ENCODE measurements around the gene SCFD2. TPM values are rescaled to one million over a fixed set of nuclear protein-coding genes. Genes with fewer than 3 reads are reported as not detected.

The SCFD2 gene
- total RNA-seq, 1 experiment from 2014 or later, result 19.2 TPM

DNA sequence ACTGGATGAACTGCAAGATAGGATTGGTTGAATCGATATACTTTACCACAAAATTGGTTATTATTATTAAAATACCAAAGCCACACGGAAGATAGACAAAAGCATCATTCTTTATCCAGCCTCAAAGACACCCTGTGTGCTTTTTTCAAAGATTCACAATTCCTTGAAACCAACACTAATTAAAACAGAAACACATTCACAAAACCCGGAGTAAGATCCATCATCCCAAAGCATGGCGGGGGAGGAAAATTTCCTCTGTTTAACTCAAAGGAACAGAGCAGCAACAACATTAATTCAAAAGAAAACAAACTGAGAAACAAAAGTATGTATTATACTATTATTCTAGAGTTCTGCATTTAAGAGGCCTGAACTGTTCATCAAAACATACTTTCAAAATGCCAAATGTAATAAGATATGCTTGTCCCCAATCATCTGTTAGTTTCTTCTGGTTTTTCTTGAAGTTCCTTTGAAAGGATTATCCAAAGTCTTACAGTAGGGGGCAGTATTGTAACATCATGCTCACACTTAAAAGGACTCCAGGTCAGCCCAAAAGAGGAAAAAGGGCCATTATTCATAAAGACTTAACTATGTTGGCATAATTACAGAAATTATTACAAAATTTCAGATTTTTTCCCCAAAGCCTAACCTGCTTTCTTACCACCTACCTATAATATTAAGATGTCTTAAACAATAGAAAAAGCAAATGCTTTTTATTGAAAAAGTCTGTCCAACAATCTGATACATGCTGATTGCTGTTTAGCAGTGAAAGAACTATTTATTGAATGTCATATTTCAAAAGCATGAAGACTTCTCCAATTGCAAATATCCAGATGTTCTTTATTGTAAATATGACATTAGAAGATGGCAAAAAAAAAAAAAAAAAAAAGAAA, 168.7 kb downstream of the SCFD2 start:
- H3K4me1 Mint-ChIP-seq (ENCODE audit: insufficient read depth, unreplicated experiment), result no peaks in the 10 kb centered on the region
- no peak overlapping the region for H3K4me3 Mint-ChIP-seq (ENCODE audit: unreplicated experiment)
- H3K27me3 Mint-ChIP-seq (ENCODE audit: insufficient read depth, unreplicated experiment), result no peaks in the 10 kb centered on the region
- H3K9me3 Mint-ChIP-seq (ENCODE audit: unreplicated experiment), result no peaks in the 10 kb centered on the region
- ChIA-PET POLR2A (interaction anchor here (0.6 to 1.4 kb wide), 3 partner anchors 9 to 1097 kb away, joined by 3 read pairs; no protein-coding TSS in a partner anchor), CTCF (interaction anchor here (0.6 to 2.8 kb wide), 20 partner anchors 10 to 1093 kb away, joined by 3 to 15 read pairs (median 3); no protein-coding TSS in a partner anchor)
- TF ChIP-seq, protein P1, sequence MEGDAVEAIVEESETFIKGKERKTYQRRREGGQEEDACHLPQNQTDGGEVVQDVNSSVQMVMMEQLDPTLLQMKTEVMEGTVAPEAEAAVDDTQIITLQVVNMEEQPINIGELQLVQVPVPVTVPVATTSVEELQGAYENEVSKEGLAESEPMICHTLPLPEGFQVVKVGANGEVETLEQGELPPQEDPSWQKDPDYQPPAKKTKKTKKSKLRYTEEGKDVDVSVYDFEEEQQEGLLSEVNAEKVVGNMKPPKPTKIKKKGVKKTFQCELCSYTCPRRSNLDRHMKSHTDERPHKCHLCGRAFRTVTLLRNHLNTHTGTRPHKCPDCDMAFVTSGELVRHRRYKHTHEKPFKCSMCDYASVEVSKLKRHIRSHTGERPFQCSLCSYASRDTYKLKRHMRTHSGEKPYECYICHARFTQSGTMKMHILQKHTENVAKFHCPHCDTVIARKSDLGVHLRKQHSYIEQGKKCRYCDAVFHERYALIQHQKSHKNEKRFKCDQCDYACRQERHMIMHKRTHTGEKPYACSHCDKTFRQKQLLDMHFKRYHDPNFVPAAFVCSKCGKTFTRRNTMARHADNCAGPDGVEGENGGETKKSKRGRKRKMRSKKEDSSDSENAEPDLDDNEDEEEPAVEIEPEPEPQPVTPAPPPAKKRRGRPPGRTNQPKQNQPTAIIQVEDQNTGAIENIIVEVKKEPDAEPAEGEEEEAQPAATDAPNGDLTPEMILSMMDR (IDR thresholded peaks at IDR 0.05; ENCODE audit: unreplicated experiment), result peak; percentile 78
- DNase-seq (ENCODE audit: unreplicated experiment), result peak; percentile 79
- H3K27ac Mint-ChIP-seq (ENCODE audit: low read depth, unreplicated experiment), result no peak overlapping the region
- no peaks in the 10 kb centered on the region for H3K36me3 Mint-ChIP-seq (ENCODE audit: insufficient read depth, unreplicated experiment)
- intact Hi-C loops (cut with micrococcal nuclease), result loop anchor here (1.0 to 10.0 kb wide), 7 partner anchors 170 to 1037 kb away; partner anchors contain the start of gene SCFD2
- BruUV-seq (replicated peaks), result no TSS peak

DNA sequence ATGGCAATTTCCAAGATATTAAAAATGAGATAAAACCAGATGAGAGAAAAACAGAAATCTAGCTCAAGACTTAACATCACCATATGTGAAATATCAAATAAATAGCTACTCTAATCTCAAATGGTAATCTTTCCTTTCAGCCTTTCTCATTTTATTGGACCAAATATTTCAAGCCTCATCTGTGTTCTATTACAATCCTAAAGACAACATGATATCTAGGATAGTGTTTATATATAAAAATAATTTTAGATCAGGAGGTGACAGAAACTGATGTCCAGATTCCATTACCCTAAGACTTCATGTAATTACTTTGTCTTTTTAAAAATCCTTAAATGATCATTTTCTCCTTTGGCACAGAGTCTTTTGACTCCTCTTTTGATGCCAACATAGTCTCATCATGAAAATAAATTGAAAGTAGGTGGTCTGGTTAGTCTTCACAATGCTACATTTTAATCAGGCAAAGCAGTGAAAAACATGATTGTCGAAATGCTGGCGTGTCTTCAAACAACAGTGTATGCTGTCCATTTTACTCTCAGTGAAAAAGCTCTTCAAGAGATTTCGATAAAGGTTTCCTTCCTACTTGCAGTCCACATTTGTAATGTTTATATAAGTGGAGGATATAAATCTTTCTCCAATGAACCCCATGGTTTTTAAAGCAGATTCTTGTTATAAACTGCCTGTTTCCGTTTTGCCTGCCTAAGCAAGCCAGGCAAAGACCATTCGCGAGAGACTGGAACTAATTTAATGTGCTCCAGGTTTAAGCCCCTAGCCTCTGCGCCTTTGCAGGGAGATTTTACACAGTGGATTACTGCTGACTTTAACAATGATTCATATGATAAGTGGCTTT, 169.8 kb downstream of the SCFD2 start:
- ChIA-PET CTCF (interaction anchor here (0.7 to 2.8 kb wide), 9 partner anchors 9 to 1038 kb away, joined by 3 to 15 read pairs (median 3); no protein-coding TSS in a partner anchor), POLR2A (interaction anchor here (0.5 to 1.4 kb wide), 2 partner anchors 10 to 17 kb away, joined by 3 read pairs; no protein-coding TSS in a partner anchor)
- BruUV-seq (replicated peaks), result no TSS peak
- no peak overlapping the region for H3K4me3 Mint-ChIP-seq (ENCODE audit: unreplicated experiment)
- no peaks in the 10 kb centered on the region for H3K9me3 Mint-ChIP-seq (ENCODE audit: unreplicated experiment)
- DNase-seq (ENCODE audit: unreplicated experiment), result no peak
- H3K27me3 Mint-ChIP-seq (ENCODE audit: insufficient read depth, unreplicated experiment), result no peaks in the 10 kb centered on the region
- intact Hi-C loops (cut with micrococcal nuclease), result loop anchor here (2.0 to 10.0 kb wide), 4 partner anchors 171 to 961 kb away; partner anchors contain the start of gene SCFD2
- H3K27ac Mint-ChIP-seq (ENCODE audit: low read depth, unreplicated experiment), result no peak overlapping the region
- H3K4me1 Mint-ChIP-seq (ENCODE audit: insufficient read depth, unreplicated experiment), result no peaks in the 10 kb centered on the region
- TF ChIP-seq, protein P1 (IDR thresholded peaks at IDR 0.05; ENCODE audit: unreplicated experiment), result no peak
- H3K36me3 Mint-ChIP-seq (ENCODE audit: insufficient read depth, unreplicated experiment), result no peaks in the 10 kb centered on the region

DNA sequence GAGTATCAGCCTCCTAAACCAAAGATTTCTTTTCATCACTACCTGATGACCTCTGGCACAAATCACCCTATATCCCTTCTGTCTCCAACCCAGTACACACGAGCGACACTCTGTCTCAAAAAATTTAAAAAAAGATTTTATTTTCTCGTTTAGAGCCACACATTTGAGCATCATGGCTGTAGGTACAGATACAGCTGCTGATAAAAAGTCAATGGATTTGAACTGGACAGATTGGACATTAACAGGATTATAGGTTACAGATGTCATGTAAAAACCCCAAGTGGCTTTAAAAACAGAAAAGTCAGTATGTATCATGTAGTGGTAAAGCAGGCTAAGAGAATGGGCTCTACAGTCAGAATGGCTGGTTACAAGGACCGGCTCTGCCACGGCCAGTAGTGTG, 171.1 kb downstream of the SCFD2 start:
- ChIA-PET CTCF (interaction anchor here (0.7 to 1.6 kb wide), 3 partner anchors 735 to 1039 kb away, joined by 3 to 8 read pairs (median 3); partner anchors contain the start of gene PDGFRA), POLR2A (interaction anchor here (0.6 to 0.9 kb wide), 2 partner anchors 691 to 990 kb away, joined by 3 read pairs; no protein-coding TSS in a partner anchor)
- no peak overlapping the region for H3K4me3 Mint-ChIP-seq (ENCODE audit: unreplicated experiment)
- peaks cover 7% of the 10 kb centered on the region for H3K36me3 Mint-ChIP-seq (ENCODE audit: insufficient read depth, unreplicated experiment)
- no TSS peak for BruUV-seq (replicated peaks)
- no peaks in the 10 kb centered on the region for H3K27me3 Mint-ChIP-seq (ENCODE audit: insufficient read depth, unreplicated experiment)
- H3K4me1 Mint-ChIP-seq (ENCODE audit: insufficient read depth, unreplicated experiment), result no peaks in the 10 kb centered on the region
- no peaks in the 10 kb centered on the region for H3K9me3 Mint-ChIP-seq (ENCODE audit: unreplicated experiment)
- intact Hi-C loops (cut with micrococcal nuclease), result loop anchor here (5.0 to 10.0 kb wide), 3 partner anchors 733 to 960 kb away; no protein-coding TSS in a partner anchor
- no peak for DNase-seq (ENCODE audit: unreplicated experiment)
- H3K27ac Mint-ChIP-seq (ENCODE audit: low read depth, unreplicated experiment), result no peak overlapping the region
- TF ChIP-seq, protein P1 (IDR thresholded peaks at IDR 0.05; ENCODE audit: unreplicated experiment), result no peak
